Stromal cell of bone marrow (primary cell): ENCODE results near the gene OR10K2.

ENCODE experiments used
- DNase-seq: peaks from one replicate; pipeline ENCODE4 v3.0.0-alpha.2; 2012; ENCODE audit warnings: low read depth

OR10K2 gene

GRCh38 chr1:158371188-158371953 lies 54.7 kb downstream of the OR10K2 start:
- no peak for DNase-seq
